GM12878 (cell line): ENCODE results near the gene SH2B3. TPM values are rescaled to one million over a fixed set of nuclear protein-coding genes. Genes with fewer than 3 reads are reported as not detected.

Experiments
- ATAC-seq: fragments of 200-7000 bp; cut with Tn5 transposase; 3 replicates; pipeline ENCODE4 v1.9.1; 2020; ENCODE audit warnings: mild to moderate bottlenecking, moderate library complexity
- BruUV-seq: library from RNA; stranded (reverse); fragments of 400-500 nt; replicated peaks from 2 replicates; lab custom pipeline; 2021; lab: Mats Ljungman, UMichigan
- CTCF ChIA-PET: fragments of 300-600 bp; sonication (Branson Sonifier 250); formaldehyde crosslinking; extraction: SDS; loops from one replicate; lab custom pipeline; 2021; ENCODE audit warnings: inconsistent platforms; lab: Yijun Ruan, JAX
- POLR2A ChIA-PET: fragments of 350-600 bp; formaldehyde crosslinking; extraction: SDS; loops from one replicate; lab custom pipeline; 2021; ENCODE audit warnings: inconsistent platforms; lab: Charles Lee
- RAD21 ChIA-PET: fragments of 300-600 bp; sonication (Branson Sonifier 250); formaldehyde crosslinking; loops from one replicate; lab custom pipeline; 2023; ENCODE audit warnings: antibody characterized with exemption; ENCODE audit not compliant: unreplicated experiment; lab: Charles Lee
- SMC1A ChIA-PET: fragments of 300-600 bp; sonication (Branson Sonifier 250); formaldehyde crosslinking; loops from one replicate; lab custom pipeline; 2023; ENCODE audit not compliant: unreplicated experiment, uncharacterized antibody; lab: Charles Lee
- DNase-seq: peaks from one replicate; pipeline ENCODE4 v3.0.0-alpha.2; 2011; ENCODE audit warnings: low read depth, low spot score
- FAIRE-seq: peaks from 3 replicates; lab custom pipeline; 2011; peaks lifted over from hg19 to GRCh38; lab: Jason Lieb, UNC
- H2AFZ ChIP-seq: 2 replicates; pipeline ENCODE4 v1.6.0; 2011; ENCODE audit warnings: low read depth, low read length, control low read depth; ENCODE audit not compliant: control insufficient read depth
- H3K27ac ChIP-seq: 2 replicates; pipeline ENCODE4 v1.5.1; 2011; ENCODE audit warnings: control low read depth; ENCODE audit not compliant: control insufficient read depth, insufficient read depth
- H3K27me3 ChIP-seq, 2 experiments: replicated peaks in 1 of 2; 2 replicates each; pipeline versions ENCODE4 v1.6.0 to v1.6.1; 2011; ENCODE audit warnings: low read length in 1 of 2; ENCODE audit not compliant: control insufficient read depth in 2 of 2, insufficient read depth in 2 of 2
- H3K36me3 ChIP-seq, 2 experiments: 2 replicates each; pipeline ENCODE4 v1.5.1; 2011; ENCODE audit warnings: low read length in 1 of 2; ENCODE audit not compliant: control insufficient read depth in 2 of 2, insufficient read depth in 2 of 2
- H3K4me1 ChIP-seq: 2 replicates; pipeline ENCODE4 v1.6.1; 2011; ENCODE audit warnings: mild to moderate bottlenecking, low read length, moderate library complexity, mixed read lengths; ENCODE audit not compliant: control insufficient read depth, insufficient read depth
- H3K4me2 ChIP-seq: 2 replicates; pipeline ENCODE4 v1.6.0; 2011; ENCODE audit warnings: control low read depth; ENCODE audit not compliant: control insufficient read depth, insufficient read depth
- H3K4me3 ChIP-seq: fragments of 200-600 bp; sonication (generic); 2 replicates; pipeline ENCODE4 v1.5.1; 2016
- H3K79me2 ChIP-seq: 2 replicates; pipeline ENCODE4 v1.6.0; 2011; ENCODE audit warnings: low read length; ENCODE audit not compliant: control insufficient read depth, insufficient read depth
- H3K9ac ChIP-seq: 2 replicates; pipeline ENCODE4 v1.8.0; 2011; ENCODE audit warnings: low read length, control low read depth, mixed read lengths; ENCODE audit not compliant: control insufficient read depth, insufficient read depth
- H3K9me3 ChIP-seq: replicated peaks from 3 replicates; pipeline ENCODE4 v1.5.1; 2011; ENCODE audit warnings: mild to moderate bottlenecking, low read length; ENCODE audit not compliant: control insufficient read depth, insufficient read depth
- H4K20me1 ChIP-seq: 2 replicates; pipeline ENCODE4 v1.6.0; 2011; ENCODE audit not compliant: control insufficient read depth, insufficient read depth
- BCLAF1 ChIP-seq: fragments of 450-650 bp; IDR thresholded peaks from 2 replicates; pipeline ENCODE4 v1.6.1; 2017; ENCODE audit warnings: antibody characterized with exemption, mild to moderate bottlenecking, moderate library complexity
- CHD1 ChIP-seq: IDR thresholded peaks from 2 replicates; pipeline ENCODE4 v1.6.1; 2012; ENCODE audit warnings: low read depth, low read length, improper control_type of control experiment
- CHD2 ChIP-seq: IDR thresholded peaks from 2 replicates; pipeline ENCODE4 v1.6.1; 2011; ENCODE audit warnings: low read depth, low read length, improper control_type of control experiment, borderline replicate concordance
- ETV6 ChIP-seq, 2 experiments: fragments of 450-650 bp in 1 of 2; IDR thresholded peaks in 1 of 2; conservative IDR thresholded peaks in 1 of 2; 2 replicates each; pipeline ENCODE4 v1.6.1; 2014; ENCODE audit warnings: antibody characterized with exemption in 1 of 2, borderline replicate concordance in 1 of 2, low read depth in 1 of 2, mild to moderate bottlenecking in 1 of 2, moderate library complexity in 1 of 2
- FOS ChIP-seq: IDR thresholded peaks from 3 replicates; pipeline ENCODE4 v1.6.1; 2011; ENCODE audit warnings: borderline replicate concordance; ENCODE audit not compliant: insufficient read length; ENCODE audit errors: extremely low read depth
- IKZF2 ChIP-seq, 2 experiments: fragments of 450-650 bp; IDR thresholded peaks; 2 replicates each; pipeline ENCODE4 v1.6.1; 2017; ENCODE audit warnings: mild to moderate bottlenecking in 2 of 2, moderate library complexity in 2 of 2
- KDM1A ChIP-seq: fragments of 200-600 bp; sonication (generic); IDR thresholded peaks from 2 replicates; pipeline ENCODE4 v1.6.1; 2016; ENCODE audit warnings: borderline replicate concordance
- RELA ChIP-seq: fragments of 450-650 bp; IDR thresholded peaks from 2 replicates; pipeline ENCODE4 v1.8.0; 2014; ENCODE audit warnings: borderline replicate concordance; ENCODE audit not compliant: partially characterized antibody
- REST ChIP-seq: IDR thresholded peaks from 2 replicates; pipeline ENCODE4 v1.6.1; 2012; ENCODE audit warnings: mild to moderate bottlenecking, low read depth, low read length
- STAT1 ChIP-seq: fragments of 450-650 bp; conservative IDR thresholded peaks from 2 replicates; pipeline ENCODE4 v1.6.1; 2014; ENCODE audit warnings: antibody characterized with exemption, mild to moderate bottlenecking
- ZNF217 ChIP-seq: fragments of 450-650 bp; IDR thresholded peaks from 2 replicates; pipeline ENCODE4 v1.6.1; 2017; ENCODE audit warnings: antibody characterized with exemption, mild to moderate bottlenecking
- ZNF592 ChIP-seq: fragments of 450-650 bp; IDR thresholded peaks from 2 replicates; pipeline ENCODE4 v1.6.1; 2017; ENCODE audit warnings: mild to moderate bottlenecking, moderate library complexity
- WGBS: methylation state at CpG from one replicate; pipeline ENCODE4 v1.1.6; 2016; ENCODE audit warnings: low lambda C conversion rate; ENCODE audit not compliant: insufficient replicate concordance, insufficient coverage; ENCODE audit errors: missing lambda C conversion rate; 5-methylcytosine and 5-hydroxymethylcytosine counted together
- in situ Hi-C: fragments of 300-500 bp; cut with MboI; formaldehyde crosslinking; loops from 9 replicates; pipeline ENCODE4 v1.14.3; 2018; ENCODE audit warnings: mixed read lengths
- intact Hi-C: fragments of 100-400 bp; cut with micrococcal nuclease; formaldehyde crosslinking; loops from one replicate; pipeline ENCODE4 v1.14.2; 2022; ENCODE audit not compliant: unreplicated experiment
- polyA plus RNA-seq, 11 experiments: library from polyadenylated mRNA; depleted of rRNA in 4 of 11; unstranded in 6 of 11; stranded (reverse) in 5 of 11; fragments of >200 nt; fragmentation: Nextera tagmentation in 4 of 11; fragmentation: Illumina TruSeq in 1 of 11; extraction: Ambion mirVana in 4 of 11; extraction: Trizol in 1 of 11; gene quantifications; 1 replicate in 1 of 11; 2 replicates in 10 of 11; pipeline versions ENCODE4 v1.2.1 to v1.2.3, GENCODE V29; 2011 to 2016; ENCODE audit warnings: inconsistent platforms in 2 of 11, missing spikeins in 2 of 11, low read depth in 1 of 11
- total RNA-seq, 4 experiments: library from RNA; depleted of rRNA in 3 of 4; stranded (reverse); fragments of >200 nt in 3 of 4; fragmentation: Illumina TruSeq in 1 of 4; extraction: Trizol in 1 of 4; gene quantifications; 2 replicates each; pipeline versions ENCODE4 v1.2.1 to v1.2.3, GENCODE V29; 2013 to 2021

Gene SH2B3
- total and polyA plus RNA-seq, 10 of the 15 experiments (the other 5 are each of a cell fraction or from before 2014, with no cell fraction given), result 5.8 to 46.4 (median 23.3) TPM

- H3K9ac ChIP-seq, result no peak overlapping the region
- H3K4me3 ChIP-seq, result no peak overlapping the region
- H3K27ac ChIP-seq, result no peak overlapping the region
- no peak for DNase-seq
- ChIA-PET SMC1A (interaction anchor here (1.2 to 2.2 kb wide), 3 partner anchors 16 to 324 kb away, joined by 4 to 6 read pairs (median 5); no protein-coding TSS in a partner anchor), POLR2A (interaction anchor here (0.6 kb wide), 1 partner anchor 92 kb away, joined by 3 read pairs; no protein-coding TSS in a partner anchor), RAD21 (no interaction called here), CTCF (interaction anchor here (1.2 to 2.1 kb wide), 2 partner anchors 36 to 40 kb away, joined by 4 read pairs; no protein-coding TSS in a partner anchor)
- ATAC-seq, result no peak
- in situ Hi-C loops, result no loop called here
- H3K4me2 ChIP-seq, result no peak overlapping the region
- no peaks in the 10 kb centered on the region for H4K20me1 ChIP-seq
- WGBS, result 98% methylated on average over 4 of the region's 4 CpGs
- BruUV-seq, result no TSS peak
- H3K27me3 ChIP-seq, result no peaks in the 10 kb centered on the region
- H3K79me2 ChIP-seq, result no peaks in the 10 kb centered on the region
- peaks cover 3 to 14% of the 10 kb centered on the region in 2 experiments for H3K36me3 ChIP-seq
- intact Hi-C loops, result no loop called here
- no peaks in the 10 kb centered on the region for H3K9me3 ChIP-seq
- no peak for FAIRE-seq
- H3K4me1 ChIP-seq, result no peaks in the 10 kb centered on the region
- H2AFZ ChIP-seq, result no peak overlapping the region
- no peak for TF ChIP-seq REST
- no peak for TF ChIP-seq IKZF2 (IDR thresholded peaks at IDR 0.05)
- no peak for TF ChIP-seq KDM1A
- TF ChIP-seq ZNF217, result no peak
- TF ChIP-seq STAT1, result no peak
- TF ChIP-seq ETV6 (conservative IDR thresholded peaks at IDR 0.05 in 1 of 2, IDR thresholded peaks at IDR 0.05 in 1 of 2; ENCODE audit: borderline replicate concordance in 1 of 2, low read depth in 1 of 2), result no peak
- no peak for TF ChIP-seq BCLAF1
- no peak for TF ChIP-seq RELA
- no peak for TF ChIP-seq FOS
- TF ChIP-seq CHD2, result no peak
- TF ChIP-seq CHD1, result no peak
- TF ChIP-seq ZNF592, result no peak
Observed at GRCh38 chr12:111488271-111488670, 82.5 kb downstream of the SH2B3 start.
